ENCODE data around the gene WARS2. TPM values are rescaled to one million over a fixed set of nuclear protein-coding genes. Genes with fewer than 3 reads are reported as not detected.
"Not testable (repeated sequence)": the region's sequence is repeated elsewhere in the genome, so short reads cannot be mapped to it uniquely, and the experiment has no call there.

WARS2 gene
- total RNA-seq, 4 donors from 2014 or later: 4.6 to 18.6 (median 10.3) TPM

DNA sequence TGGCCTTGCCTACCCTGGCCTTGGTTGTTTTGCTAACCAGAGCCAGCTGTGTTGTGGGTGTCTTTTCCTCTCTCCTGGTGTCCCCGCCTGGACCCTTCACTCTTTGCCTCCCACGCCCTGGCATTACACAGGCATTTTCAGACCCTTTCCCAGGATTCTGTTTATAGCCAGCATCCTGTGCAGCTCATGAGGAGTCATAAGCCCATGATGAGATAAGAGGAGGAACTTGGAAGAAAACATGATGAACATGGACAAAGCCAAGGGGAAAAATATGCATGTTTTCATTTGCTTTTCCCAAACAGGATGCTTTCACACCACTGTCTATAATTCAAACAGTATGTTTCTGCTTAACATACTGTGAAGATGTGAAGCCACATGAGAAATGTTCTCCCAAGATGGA, 18.7 kb upstream of the WARS2 start:
- WGBS, 2 donors (ENCODE audit: low coverage in 1 of 2): 95% methylated on average over 2 of the region's 2 CpGs; no CpG with 5 or more reads in 1 of the 2 donors
- Histone ChIP-seq H3K27ac (no peak overlapping the region), H3K27me3 (no peaks in the 10 kb centered on the region), H3K9me3 (no peaks in the 10 kb centered on the region), H3K4me3 (no peak overlapping the region), H3K36me3 (peaks cover 0 to 12% (median 2%) of the 10 kb centered on the region in 4 donors), H3K4me1 (no peaks in the 10 kb centered on the region)
- intact Hi-C loops (cut with DNase I; ENCODE audit: low total_unique reads): no loop called here
- in situ Hi-C loops (cut with MboI; ENCODE audit: low pct_ligation_motif_present in 1 of 4, low pct_unique_long_range_greater_than_20kb in 1 of 4, low sequenced_read_pairs in 3 of 4): no loop called here
- TF ChIP-seq POLR2AphosphoS5 (IDR thresholded peaks at IDR 0.05) (no peak), EP300 (IDR thresholded peaks at IDR 0.05; ENCODE audit: low read depth) (no peak), POLR2A (IDR thresholded peaks at IDR 0.05) (no peak)
- TF ChIP-seq, protein P1, sequence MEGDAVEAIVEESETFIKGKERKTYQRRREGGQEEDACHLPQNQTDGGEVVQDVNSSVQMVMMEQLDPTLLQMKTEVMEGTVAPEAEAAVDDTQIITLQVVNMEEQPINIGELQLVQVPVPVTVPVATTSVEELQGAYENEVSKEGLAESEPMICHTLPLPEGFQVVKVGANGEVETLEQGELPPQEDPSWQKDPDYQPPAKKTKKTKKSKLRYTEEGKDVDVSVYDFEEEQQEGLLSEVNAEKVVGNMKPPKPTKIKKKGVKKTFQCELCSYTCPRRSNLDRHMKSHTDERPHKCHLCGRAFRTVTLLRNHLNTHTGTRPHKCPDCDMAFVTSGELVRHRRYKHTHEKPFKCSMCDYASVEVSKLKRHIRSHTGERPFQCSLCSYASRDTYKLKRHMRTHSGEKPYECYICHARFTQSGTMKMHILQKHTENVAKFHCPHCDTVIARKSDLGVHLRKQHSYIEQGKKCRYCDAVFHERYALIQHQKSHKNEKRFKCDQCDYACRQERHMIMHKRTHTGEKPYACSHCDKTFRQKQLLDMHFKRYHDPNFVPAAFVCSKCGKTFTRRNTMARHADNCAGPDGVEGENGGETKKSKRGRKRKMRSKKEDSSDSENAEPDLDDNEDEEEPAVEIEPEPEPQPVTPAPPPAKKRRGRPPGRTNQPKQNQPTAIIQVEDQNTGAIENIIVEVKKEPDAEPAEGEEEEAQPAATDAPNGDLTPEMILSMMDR (IDR thresholded peaks at IDR 0.05): no peak
- DNase-seq: no peak

DNA sequence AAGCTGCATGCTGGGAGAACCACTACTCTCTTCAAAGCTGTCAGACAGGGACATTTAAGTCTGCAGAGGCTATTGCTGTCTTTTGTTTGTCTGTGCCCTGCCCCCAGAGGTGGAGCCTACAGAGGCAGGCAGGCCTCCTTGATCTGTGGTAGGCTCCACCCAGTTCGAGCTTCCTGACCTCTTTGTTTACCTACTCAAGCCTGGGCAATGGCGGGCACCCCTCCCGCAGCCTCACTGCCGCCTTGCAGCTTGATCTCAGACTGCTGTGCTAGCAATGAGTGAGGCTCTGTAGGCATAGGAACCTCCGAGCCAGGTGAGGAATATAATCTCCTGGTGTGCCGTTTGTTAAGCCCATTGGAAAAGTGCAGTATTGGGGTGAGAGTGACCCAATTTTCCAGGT, 16.3 kb upstream of the WARS2 start:
- H3K27ac ChIP-seq; H3K9me3 ChIP-seq; H3K4me3 ChIP-seq; H3K27me3 ChIP-seq; H3K4me1 ChIP-seq; DNase-seq; in situ Hi-C loops (cut with MboI; ENCODE audit: low pct_ligation_motif_present in 1 of 4, low pct_unique_long_range_greater_than_20kb in 1 of 4, low sequenced_read_pairs in 3 of 4); intact Hi-C loops (cut with DNase I; ENCODE audit: low total_unique reads): not testable (repeated sequence)
- 98% methylated on average over 6 of the region's 6 CpGs; no CpG with 5 or more reads in 1 of the 2 donors for WGBS, 2 donors (ENCODE audit: low coverage in 1 of 2)
- peaks cover 0 to 12% (median 2%) of the 10 kb centered on the region in 4 donors for H3K36me3 ChIP-seq

DNA sequence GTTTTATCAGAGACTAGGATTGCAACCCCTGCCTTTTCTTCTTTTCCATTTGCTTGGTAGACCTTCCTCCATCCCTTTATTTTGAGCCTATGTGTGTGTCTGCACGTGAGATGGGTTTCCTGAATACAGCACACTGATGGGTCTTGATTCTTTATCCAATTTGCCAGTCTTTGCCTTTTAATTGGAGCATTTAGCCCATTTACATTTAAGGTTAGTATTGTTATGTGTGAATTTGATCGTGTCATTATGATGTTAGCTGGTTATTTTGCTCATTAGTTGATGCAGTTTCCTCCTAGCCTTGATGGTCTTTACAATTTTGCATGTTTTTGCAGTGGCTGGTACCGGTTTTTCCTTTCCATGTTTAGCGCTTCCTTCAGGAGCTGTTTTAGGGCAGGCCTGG, 14.6 kb upstream of the WARS2 start:
- DNase-seq; in situ Hi-C loops (cut with MboI; ENCODE audit: low pct_ligation_motif_present in 1 of 4, low pct_unique_long_range_greater_than_20kb in 1 of 4, low sequenced_read_pairs in 3 of 4); H3K9me3 ChIP-seq; H3K27ac ChIP-seq; H3K4me3 ChIP-seq; H3K4me1 ChIP-seq; H3K27me3 ChIP-seq; intact Hi-C loops (cut with DNase I; ENCODE audit: low total_unique reads): not testable (repeated sequence)
- H3K36me3 ChIP-seq: peaks cover 0 to 12% (median 2%) of the 10 kb centered on the region in 4 donors
- WGBS, 2 donors (ENCODE audit: low coverage in 1 of 2): 96 to 100% methylated on average over 1 to 4 of the region's 4 CpGs

DNA sequence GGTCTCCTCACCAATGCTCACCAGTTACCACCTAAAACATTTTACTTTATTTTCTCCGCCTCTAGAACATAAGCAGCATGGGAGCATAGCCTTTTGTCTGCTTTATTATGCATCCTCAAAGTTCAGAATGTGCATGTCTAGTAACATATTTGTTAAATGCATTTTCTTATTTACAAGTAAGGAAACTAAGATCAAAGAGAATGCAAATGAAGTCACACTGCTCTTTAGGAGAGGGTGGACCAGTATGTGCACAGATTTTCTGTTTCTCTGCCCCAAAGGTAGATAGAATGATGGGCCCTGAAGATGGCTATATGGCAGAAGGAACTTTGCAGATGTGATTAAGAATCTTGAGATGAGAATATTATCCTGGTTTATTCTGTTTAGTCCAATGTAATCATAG, 9.7 kb upstream of the WARS2 start:
- in situ Hi-C loops (cut with MboI; ENCODE audit: low pct_ligation_motif_present in 1 of 4, low pct_unique_long_range_greater_than_20kb in 1 of 4, low sequenced_read_pairs in 3 of 4): no loop called here
- Histone ChIP-seq H3K4me3 (no peak overlapping the region), H3K27me3 (no peaks in the 10 kb centered on the region), H3K9me3 (no peaks in the 10 kb centered on the region), H3K4me1 (no peaks in the 10 kb centered on the region), H3K27ac (no peak overlapping the region), H3K36me3 (no peaks in the 10 kb centered on the region)
- TF ChIP-seq, protein P1 (IDR thresholded peaks at IDR 0.05): no peak
- TF ChIP-seq POLR2A (IDR thresholded peaks at IDR 0.05) (no peak), EP300 (IDR thresholded peaks at IDR 0.05; ENCODE audit: low read depth) (no peak), POLR2AphosphoS5 (IDR thresholded peaks at IDR 0.05) (no peak)
- WGBS, 2 donors (ENCODE audit: low coverage in 1 of 2): 100% methylated on average over 1 of the region's 1 CpG
- no peak for DNase-seq
- intact Hi-C loops (cut with DNase I; ENCODE audit: low total_unique reads): no loop called here

DNA sequence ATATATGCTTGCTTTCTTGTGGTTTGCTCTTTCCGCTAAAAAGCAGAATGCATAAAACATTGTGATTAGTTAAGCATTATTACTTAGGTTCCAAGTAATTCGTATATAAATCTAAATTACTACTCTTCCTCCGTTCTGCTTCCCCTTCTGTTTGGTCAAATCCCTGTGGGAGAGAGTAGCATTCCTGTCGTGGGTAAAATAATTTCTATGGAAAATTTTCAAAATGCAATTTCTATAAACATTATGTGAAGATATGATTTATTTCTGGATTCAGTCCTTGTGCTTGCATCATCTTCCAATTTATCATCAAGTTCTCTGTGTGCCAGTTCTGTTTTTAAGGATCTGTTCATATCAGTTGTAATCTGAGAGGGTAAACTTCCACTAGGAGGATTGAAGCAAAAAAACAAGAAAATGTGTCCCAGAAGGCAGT, 7.2 kb upstream of the WARS2 start:
- Histone ChIP-seq H3K36me3 (no peaks in the 10 kb centered on the region), H3K4me1 (peaks cover 0 to under 1% (median 0%) of the 10 kb centered on the region in 4 donors), H3K27me3 (no peaks in the 10 kb centered on the region), H3K9me3 (no peaks in the 10 kb centered on the region), H3K27ac (no peak overlapping the region), H3K4me3 (no peak overlapping the region)
- 77 to 93% methylated on average over 4 of the region's 4 CpGs for WGBS, 2 donors (ENCODE audit: low coverage in 1 of 2)
- in situ Hi-C loops (cut with MboI; ENCODE audit: low pct_ligation_motif_present in 1 of 4, low pct_unique_long_range_greater_than_20kb in 1 of 4, low sequenced_read_pairs in 3 of 4) (no loop called here), intact Hi-C loops (cut with DNase I; ENCODE audit: low total_unique reads) (loop anchor here (10.0 kb wide), 1 partner anchor 53 kb away; no protein-coding TSS in a partner anchor)
- no peak for DNase-seq
- TF ChIP-seq POLR2A (IDR thresholded peaks at IDR 0.05) (no peak), POLR2AphosphoS5 (IDR thresholded peaks at IDR 0.05) (no peak), EP300 (IDR thresholded peaks at IDR 0.05; ENCODE audit: low read depth) (no peak)
- TF ChIP-seq, protein P1 (IDR thresholded peaks at IDR 0.05): no peak
